ENCODE measurements around the gene ZFP57. TPM values are rescaled to one million over a fixed set of nuclear protein-coding genes. Genes with fewer than 3 reads are reported as not detected.

The ZFP57 gene
- polyA plus RNA-seq, 1 donor from 2014 or later: not detected

GRCh38 chr6:29641430-29642148 lies 39.4 kb downstream of the ZFP57 start:
- Histone ChIP-seq H3K9me3 (ENCODE audit: low read length) (no peaks in the 10 kb centered on the region), H3K27ac (ENCODE audit: low read length) (no peak overlapping the region), H3K9ac (ENCODE audit: low read length) (no peak overlapping the region), H4K20me1 (ENCODE audit: insufficient read depth) (no peaks in the 10 kb centered on the region), H3K4me3 (ENCODE audit: low read length) (no peak overlapping the region), H3K36me3 (ENCODE audit: insufficient read depth, low read length) (no peaks in the 10 kb centered on the region), H3K27me3 (ENCODE audit: insufficient read depth, low read depth, low read length) (no peaks in the 10 kb centered on the region), H3F3A (ENCODE audit: insufficient read depth, low read length, poor library complexity, severe bottlenecking) (no peaks in the 10 kb centered on the region), H3K79me2 (replicated peaks; ENCODE audit: insufficient read depth, low read length) (no peaks in the 10 kb centered on the region), H3K9me2 (ENCODE audit: insufficient read depth, low read length) (no peaks in the 10 kb centered on the region), H3K4me2 (ENCODE audit: low read length) (no peak overlapping the region), H2AFZ (ENCODE audit: low read depth, low read length) (no peak overlapping the region)
- TF ChIP-seq SMC3 (conservative IDR thresholded peaks at IDR 0.05; ENCODE audit: poor library complexity): no peak
- TF ChIP-seq EZH2 (IDR thresholded peaks at IDR 0.05; ENCODE audit: borderline replicate concordance, insufficient read depth, low read length, poor library complexity, severe bottlenecking): no peak
- TF ChIP-seq TAF1 (IDR thresholded peaks at IDR 0.05; ENCODE audit: low read depth): no peak
- no peak for TF ChIP-seq EP300 (conservative IDR thresholded peaks at IDR 0.05; ENCODE audit: poor library complexity, severe bottlenecking)
- no peak for TF ChIP-seq POLR2AphosphoS5 (IDR thresholded peaks at IDR 0.05)
- TF ChIP-seq REST (IDR thresholded peaks at IDR 0.05; ENCODE audit: borderline replicate concordance): no peak
- TF ChIP-seq MXI1 (conservative IDR thresholded peaks at IDR 0.05; ENCODE audit: poor library complexity, severe bottlenecking): no peak
- TF ChIP-seq RAD21 (conservative IDR thresholded peaks at IDR 0.05): no peak
- TF ChIP-seq, protein P1, sequence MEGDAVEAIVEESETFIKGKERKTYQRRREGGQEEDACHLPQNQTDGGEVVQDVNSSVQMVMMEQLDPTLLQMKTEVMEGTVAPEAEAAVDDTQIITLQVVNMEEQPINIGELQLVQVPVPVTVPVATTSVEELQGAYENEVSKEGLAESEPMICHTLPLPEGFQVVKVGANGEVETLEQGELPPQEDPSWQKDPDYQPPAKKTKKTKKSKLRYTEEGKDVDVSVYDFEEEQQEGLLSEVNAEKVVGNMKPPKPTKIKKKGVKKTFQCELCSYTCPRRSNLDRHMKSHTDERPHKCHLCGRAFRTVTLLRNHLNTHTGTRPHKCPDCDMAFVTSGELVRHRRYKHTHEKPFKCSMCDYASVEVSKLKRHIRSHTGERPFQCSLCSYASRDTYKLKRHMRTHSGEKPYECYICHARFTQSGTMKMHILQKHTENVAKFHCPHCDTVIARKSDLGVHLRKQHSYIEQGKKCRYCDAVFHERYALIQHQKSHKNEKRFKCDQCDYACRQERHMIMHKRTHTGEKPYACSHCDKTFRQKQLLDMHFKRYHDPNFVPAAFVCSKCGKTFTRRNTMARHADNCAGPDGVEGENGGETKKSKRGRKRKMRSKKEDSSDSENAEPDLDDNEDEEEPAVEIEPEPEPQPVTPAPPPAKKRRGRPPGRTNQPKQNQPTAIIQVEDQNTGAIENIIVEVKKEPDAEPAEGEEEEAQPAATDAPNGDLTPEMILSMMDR (IDR thresholded peaks at IDR 0.05; ENCODE audit: poor library complexity, severe bottlenecking): no peak

DNA sequence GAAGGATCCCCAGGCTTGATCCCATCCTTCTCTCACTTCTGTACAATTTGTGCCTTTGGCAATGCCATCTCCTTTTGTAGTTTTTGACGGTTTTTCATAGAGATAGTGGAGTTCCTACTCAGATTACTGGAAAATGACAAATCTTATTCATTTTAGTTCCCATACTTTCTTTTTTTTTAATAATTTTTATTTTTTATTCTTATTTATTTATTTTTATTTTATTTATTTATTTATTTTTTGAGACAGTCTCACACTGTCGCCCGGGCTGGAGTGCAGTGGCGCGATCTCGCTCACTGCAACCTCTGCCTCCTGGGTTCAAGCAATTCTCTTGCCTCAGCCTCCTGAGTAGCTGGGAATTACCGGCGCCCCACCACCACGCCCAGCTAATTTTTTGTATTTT lies 43.7 kb downstream of the ZFP57 start:
- no peaks in the 10 kb centered on the region for H3K79me2 ChIP-seq (replicated peaks; ENCODE audit: insufficient read depth, low read length)
- H3K4me3 ChIP-seq (ENCODE audit: low read length): no peak overlapping the region
- TF ChIP-seq SMC3 (conservative IDR thresholded peaks at IDR 0.05; ENCODE audit: poor library complexity) (no peak), RAD21 (conservative IDR thresholded peaks at IDR 0.05) (no peak), POLR2AphosphoS5 (IDR thresholded peaks at IDR 0.05) (no peak), TAF1 (IDR thresholded peaks at IDR 0.05; ENCODE audit: low read depth) (no peak)
- TF ChIP-seq, protein P1 (IDR thresholded peaks at IDR 0.05; ENCODE audit: poor library complexity, severe bottlenecking): no peak
- no peak overlapping the region for H3K4me2 ChIP-seq (ENCODE audit: low read length)
- H3K9ac ChIP-seq (ENCODE audit: low read length): no peak overlapping the region
- no peaks in the 10 kb centered on the region for H4K20me1 ChIP-seq (ENCODE audit: insufficient read depth)
- no peaks in the 10 kb centered on the region for H3K27me3 ChIP-seq (ENCODE audit: insufficient read depth, low read depth, low read length)
- H3K27ac ChIP-seq (ENCODE audit: low read length): no peak overlapping the region
- no peaks in the 10 kb centered on the region for H3K36me3 ChIP-seq (ENCODE audit: insufficient read depth, low read length)
- H3F3A ChIP-seq (ENCODE audit: insufficient read depth, low read length, poor library complexity, severe bottlenecking): no peaks in the 10 kb centered on the region
- H3K9me2 ChIP-seq (ENCODE audit: insufficient read depth, low read length): no peaks in the 10 kb centered on the region
- H3K9me3 ChIP-seq (ENCODE audit: low read length): no peaks in the 10 kb centered on the region
- H2AFZ ChIP-seq (ENCODE audit: low read depth, low read length): no peak overlapping the region

Data from neural cell (in vitro differentiated cells).